Stimulated activated naive CD8-positive, alpha-beta T cell treated with anti-CD3 and anti-CD28 coated beads, Interleukin-15, Interleukin-2, amounts not matched to agents 100 ng/mL and 50 ng/mL, for 24 hours (primary cell): ENCODE data around the gene SULT2A1.
"Not testable (repeated sequence)": the region's sequence is repeated elsewhere in the genome, so short reads cannot be mapped to it uniquely, and the experiment has no call there.

Source experiments
- H3K27ac Mint-ChIP-seq: one replicate; pipeline ENCODE4 v1.8.0; 2021; ENCODE audit warnings: mild to moderate bottlenecking, mixed read lengths
- H3K27me3 Mint-ChIP-seq: one replicate; pipeline ENCODE4 v1.8.0; 2021; ENCODE audit warnings: mixed read lengths
- H3K36me3 Mint-ChIP-seq: one replicate; pipeline ENCODE4 v1.8.0; 2021; ENCODE audit warnings: low read depth, mixed read lengths
- H3K4me1 Mint-ChIP-seq: one replicate; pipeline ENCODE4 v1.8.0; 2021; ENCODE audit warnings: low read depth, mixed read lengths
- H3K4me3 Mint-ChIP-seq: one replicate; pipeline ENCODE4 v1.8.0; 2021; ENCODE audit warnings: mild to moderate bottlenecking, mixed read lengths
- H3K9me3 Mint-ChIP-seq: one replicate; pipeline ENCODE4 v1.8.0; 2021; ENCODE audit warnings: mixed read lengths

Gene SULT2A1

GRCh38 chr19:47886010-47886559 is at the start of gene SULT2A1:
Gene SULT2A1 (minus strand): TSS chr19:47886315. CDS start chr19:47886257, 58 bp downstream.
- Mint-ChIP-seq H3K4me3 (no peak within 1 kb of the TSS), H3K9me3 (no peaks in the 10 kb centered on the region), H3K27ac (no peak within 1 kb of the TSS), H3K4me1 (no peaks in the 10 kb centered on the region), H3K36me3 (no peaks in the 10 kb centered on the region), H3K27me3 (peaks cover 40% of the 10 kb centered on the region)

DNA sequence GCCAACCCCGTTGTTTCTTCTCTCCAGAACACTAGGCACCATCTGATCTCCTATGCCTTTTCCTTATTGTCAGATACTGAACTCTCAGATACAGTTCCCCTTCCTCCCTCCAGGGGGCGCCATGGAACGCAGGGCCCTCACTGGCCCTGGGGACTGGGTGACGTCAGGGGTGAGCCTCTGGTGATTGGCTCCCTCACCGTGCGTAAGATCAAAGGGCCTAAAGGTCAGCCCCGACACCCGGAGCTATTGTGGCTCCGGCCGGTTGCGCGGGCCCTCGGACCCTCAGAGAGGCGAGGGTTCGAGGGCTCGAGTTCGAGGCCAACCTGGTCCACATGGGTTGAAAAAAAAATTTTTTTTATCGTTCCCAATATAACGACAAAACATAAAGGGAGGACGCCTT is 42.5 kb upstream of the SULT2A1 start:
- H3K27ac Mint-ChIP-seq, H3K4me3 Mint-ChIP-seq, H3K36me3 Mint-ChIP-seq, H3K9me3 Mint-ChIP-seq, H3K27me3 Mint-ChIP-seq, H3K4me1 Mint-ChIP-seq: not testable (repeated sequence)

DNA sequence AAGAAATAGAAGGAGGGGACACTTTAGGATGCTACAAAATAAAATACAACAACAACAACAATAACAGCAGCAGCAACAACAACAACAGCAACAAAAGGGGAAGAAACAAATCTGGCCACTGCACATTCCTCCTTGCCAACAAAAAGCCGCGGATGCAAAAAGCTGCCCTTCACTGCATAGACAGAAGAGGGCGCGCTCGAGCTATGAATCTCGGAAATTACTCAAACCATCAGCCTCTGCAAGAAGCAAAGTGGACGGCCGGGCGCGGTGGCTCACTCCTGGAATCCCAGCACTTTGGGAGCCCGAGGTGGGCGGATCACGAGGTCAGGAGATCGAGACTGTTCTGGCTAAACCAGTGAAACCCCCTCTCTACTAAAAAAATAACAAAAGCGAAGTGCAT is 34.0 kb upstream of the SULT2A1 start:
- H3K27ac Mint-ChIP-seq, H3K27me3 Mint-ChIP-seq, H3K9me3 Mint-ChIP-seq, H3K36me3 Mint-ChIP-seq, H3K4me1 Mint-ChIP-seq, H3K4me3 Mint-ChIP-seq: not testable (repeated sequence)

DNA sequence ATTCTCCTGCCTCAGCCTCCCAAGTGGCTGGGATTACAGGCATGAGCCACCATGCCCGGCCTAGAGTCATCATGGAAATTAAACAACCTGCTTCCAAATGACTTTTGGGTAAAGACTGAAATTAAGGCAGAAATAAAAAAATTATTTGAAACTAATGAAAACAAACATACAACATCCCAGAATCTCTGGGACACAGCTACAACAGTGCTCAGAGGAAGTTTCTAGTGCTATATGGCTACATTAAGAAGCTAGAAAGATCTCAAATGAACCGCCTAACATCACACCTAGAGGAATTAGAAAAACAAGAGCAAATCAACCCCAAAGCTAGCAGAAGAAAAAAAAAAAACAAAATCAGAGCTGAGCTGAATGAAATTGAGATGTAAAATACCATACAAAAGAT is 24.1 kb upstream of the SULT2A1 start:
- H3K36me3 Mint-ChIP-seq, H3K9me3 Mint-ChIP-seq, H3K4me3 Mint-ChIP-seq, H3K4me1 Mint-ChIP-seq, H3K27ac Mint-ChIP-seq, H3K27me3 Mint-ChIP-seq: not testable (repeated sequence)

DNA sequence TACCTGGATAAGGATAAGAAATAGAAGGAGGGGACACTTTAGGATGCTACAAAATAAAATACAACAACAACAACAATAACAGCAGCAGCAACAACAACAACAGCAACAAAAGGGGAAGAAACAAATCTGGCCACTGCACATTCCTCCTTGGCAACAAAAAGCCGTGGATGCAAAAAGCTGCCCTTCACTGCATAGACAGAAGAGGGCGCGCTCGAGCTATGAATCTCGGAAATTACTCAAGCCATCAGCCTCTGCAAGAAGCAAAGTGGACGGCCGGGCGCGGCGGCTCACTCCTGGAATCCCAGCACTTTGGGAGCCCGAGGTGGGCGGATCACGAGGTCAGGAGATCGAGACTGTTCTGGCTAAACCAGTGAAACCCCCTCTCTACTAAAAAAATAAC is 23.2 kb upstream of the SULT2A1 start:
- H3K9me3 Mint-ChIP-seq, H3K4me3 Mint-ChIP-seq, H3K27ac Mint-ChIP-seq, H3K4me1 Mint-ChIP-seq, H3K27me3 Mint-ChIP-seq, H3K36me3 Mint-ChIP-seq: not testable (repeated sequence)

- Mint-ChIP-seq H3K27ac (no peak overlapping the region), H3K9me3 (no peaks in the 10 kb centered on the region), H3K4me3 (no peak overlapping the region), H3K36me3 (no peaks in the 10 kb centered on the region), H3K27me3 (peaks cover 14% of the 10 kb centered on the region), H3K4me1 (no peaks in the 10 kb centered on the region)
Measured at GRCh38 chr19:47901370-47901769, 15.3 kb upstream of the SULT2A1 start.

- Mint-ChIP-seq H3K9me3 (no peaks in the 10 kb centered on the region), H3K4me1 (no peaks in the 10 kb centered on the region), H3K27ac (no peak overlapping the region), H3K36me3 (no peaks in the 10 kb centered on the region), H3K4me3 (no peak overlapping the region), H3K27me3 (peaks cover 14% of the 10 kb centered on the region)
Measured at GRCh38 chr19:47899335-47899734, 13.2 kb upstream of the SULT2A1 start.

DNA sequence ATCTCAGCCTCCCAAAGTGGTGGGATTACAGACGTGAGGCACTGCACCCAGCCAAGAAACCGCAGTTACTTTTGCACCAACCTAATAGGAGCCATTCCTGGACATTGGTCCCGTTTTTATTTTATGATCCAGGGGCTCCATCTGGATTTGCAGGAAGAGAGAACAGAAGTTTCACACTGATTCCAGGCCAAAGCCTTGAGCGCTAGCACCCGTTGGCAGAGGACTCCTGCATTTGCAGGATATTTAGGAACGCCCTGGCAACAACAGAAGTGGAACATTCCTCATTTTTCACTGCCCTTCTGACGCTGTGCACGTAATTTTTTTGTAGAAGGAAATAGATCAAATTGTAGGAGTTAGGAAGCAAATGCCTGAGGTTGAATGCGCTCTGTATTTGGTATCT is 11.7 kb upstream of the SULT2A1 start:
- H3K27me3 Mint-ChIP-seq = peaks cover 13% of the 10 kb centered on the region
- no peak overlapping the region for H3K27ac Mint-ChIP-seq
- no peaks in the 10 kb centered on the region for H3K4me1 Mint-ChIP-seq
- no peak overlapping the region for H3K4me3 Mint-ChIP-seq
- H3K9me3 Mint-ChIP-seq = no peaks in the 10 kb centered on the region
- H3K36me3 Mint-ChIP-seq = no peaks in the 10 kb centered on the region

- H3K4me1 Mint-ChIP-seq = no peaks in the 10 kb centered on the region
- peaks cover 8% of the 10 kb centered on the region for H3K27me3 Mint-ChIP-seq
- H3K36me3 Mint-ChIP-seq = no peaks in the 10 kb centered on the region
- no peak overlapping the region for H3K27ac Mint-ChIP-seq
- H3K4me3 Mint-ChIP-seq = no peak overlapping the region
- no peaks in the 10 kb centered on the region for H3K9me3 Mint-ChIP-seq
Measured at GRCh38 chr19:47896773-47897172, 10.7 kb upstream of the SULT2A1 start.

GRCh38 chr19:47896019-47896418 is 9.9 kb upstream of the SULT2A1 start:
- Mint-ChIP-seq H3K27ac (no peak overlapping the region), H3K9me3 (no peaks in the 10 kb centered on the region), H3K4me1 (no peaks in the 10 kb centered on the region), H3K27me3 (peaks cover 8% of the 10 kb centered on the region), H3K4me3 (no peak overlapping the region), H3K36me3 (no peaks in the 10 kb centered on the region)

- H3K27ac Mint-ChIP-seq = no peak overlapping the region
- no peaks in the 10 kb centered on the region for H3K4me1 Mint-ChIP-seq
- H3K36me3 Mint-ChIP-seq = no peaks in the 10 kb centered on the region
- no peak overlapping the region for H3K4me3 Mint-ChIP-seq
- H3K27me3 Mint-ChIP-seq = peaks cover 3% of the 10 kb centered on the region
- H3K9me3 Mint-ChIP-seq = no peaks in the 10 kb centered on the region
Measured at GRCh38 chr19:47895165-47895782, 9.2 kb upstream of the SULT2A1 start.

DNA sequence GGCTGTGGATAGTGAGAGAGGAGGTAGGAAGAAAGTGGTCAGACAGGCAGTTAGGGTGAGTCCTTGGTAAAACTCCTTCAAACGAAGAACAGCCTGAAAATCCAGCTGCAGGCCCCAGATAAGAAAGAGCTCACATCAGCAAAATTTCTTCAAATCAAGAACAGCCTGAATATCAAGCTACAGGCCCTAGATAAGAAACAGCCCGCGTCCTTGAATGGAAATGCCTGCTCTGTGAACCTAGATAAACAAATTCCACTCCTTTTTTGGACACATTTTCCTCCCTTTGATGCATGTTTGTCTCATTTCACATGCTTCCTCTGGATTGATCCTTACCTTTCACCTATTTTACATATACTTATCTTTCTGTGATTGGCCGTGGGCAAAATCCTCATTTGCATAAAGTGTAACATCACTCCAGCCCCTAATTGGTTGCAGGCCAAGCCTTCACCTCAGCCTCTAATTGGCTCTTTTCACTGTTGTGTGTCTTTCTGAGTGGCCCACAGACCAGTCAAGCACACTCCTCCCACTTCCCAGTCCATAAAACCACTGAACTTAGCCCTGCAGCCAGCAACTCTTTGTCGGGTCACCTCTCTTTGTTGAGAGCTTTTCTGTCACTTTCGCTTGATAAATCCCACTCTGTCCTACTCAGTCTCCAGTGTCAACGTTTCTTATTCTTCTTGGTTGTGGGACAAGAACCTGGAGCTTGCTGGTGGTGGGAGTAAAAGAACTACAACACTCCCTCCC is 6.0 kb upstream of the SULT2A1 start:
- Mint-ChIP-seq H3K27ac (no peak overlapping the region), H3K27me3 (peaks cover 6% of the 10 kb centered on the region), H3K36me3 (no peaks in the 10 kb centered on the region), H3K4me3 (no peak overlapping the region), H3K4me1 (no peaks in the 10 kb centered on the region), H3K9me3 (no peaks in the 10 kb centered on the region)

DNA sequence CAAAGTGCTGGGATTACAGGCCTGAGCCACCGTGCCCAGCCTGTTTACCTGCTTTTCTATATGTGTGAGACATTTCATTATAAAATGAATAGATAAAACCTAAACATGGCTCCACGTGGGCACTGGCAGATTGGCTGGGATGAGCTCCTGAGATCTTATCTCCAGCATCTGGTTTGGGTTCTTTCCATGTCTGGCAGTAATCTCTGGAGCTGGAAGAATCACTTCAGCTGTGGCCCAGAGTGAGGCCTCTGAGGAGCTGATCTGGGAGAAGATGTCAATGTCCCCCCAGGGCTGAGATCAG is 5.5 kb upstream of the SULT2A1 start:
- Mint-ChIP-seq H3K9me3 (no peaks in the 10 kb centered on the region), H3K4me1 (no peaks in the 10 kb centered on the region), H3K27me3 (peaks cover 11% of the 10 kb centered on the region), H3K4me3 (no peak overlapping the region), H3K36me3 (no peaks in the 10 kb centered on the region), H3K27ac (no peak overlapping the region)

- Mint-ChIP-seq H3K27ac (no peak overlapping the region), H3K36me3 (no peaks in the 10 kb centered on the region), H3K9me3 (no peaks in the 10 kb centered on the region), H3K27me3 (peaks cover 16% of the 10 kb centered on the region), H3K4me1 (no peaks in the 10 kb centered on the region), H3K4me3 (no peak overlapping the region)
Measured at GRCh38 chr19:47890865-47891621, 4.9 kb upstream of the SULT2A1 start.

DNA sequence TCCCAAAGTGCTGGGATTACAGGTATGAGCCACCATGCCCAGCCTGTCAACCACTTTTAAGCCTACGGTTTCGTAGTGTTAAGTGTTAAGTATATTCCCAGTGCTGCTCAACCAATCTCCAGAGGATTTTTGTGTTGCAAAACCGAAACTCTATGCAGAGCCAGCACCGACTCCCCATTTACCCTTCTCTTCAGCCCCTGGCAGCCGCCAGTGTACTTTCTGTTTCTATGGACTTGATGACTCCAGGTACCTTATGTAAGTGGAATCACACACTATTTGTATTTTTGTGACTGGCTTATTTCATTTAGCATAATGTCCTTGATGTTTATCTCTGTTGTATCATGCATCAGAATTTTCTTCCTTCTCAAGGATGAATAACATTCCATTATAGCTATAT is 1.1 kb downstream of the SULT2A1 start:
- no peaks in the 10 kb centered on the region for H3K4me1 Mint-ChIP-seq
- H3K27ac Mint-ChIP-seq = no peak overlapping the region
- peaks cover 40% of the 10 kb centered on the region for H3K27me3 Mint-ChIP-seq
- no peaks in the 10 kb centered on the region for H3K9me3 Mint-ChIP-seq
- no peaks in the 10 kb centered on the region for H3K36me3 Mint-ChIP-seq
- H3K4me3 Mint-ChIP-seq = no peak overlapping the region
